ENCODE results near the gene COG3. TPM values are rescaled to one million over a fixed set of nuclear protein-coding genes. Genes with fewer than 3 reads are reported as not detected.

COG3 gene
- total RNA-seq, 1 donor from 2014 or later = 13.3 TPM

DNA sequence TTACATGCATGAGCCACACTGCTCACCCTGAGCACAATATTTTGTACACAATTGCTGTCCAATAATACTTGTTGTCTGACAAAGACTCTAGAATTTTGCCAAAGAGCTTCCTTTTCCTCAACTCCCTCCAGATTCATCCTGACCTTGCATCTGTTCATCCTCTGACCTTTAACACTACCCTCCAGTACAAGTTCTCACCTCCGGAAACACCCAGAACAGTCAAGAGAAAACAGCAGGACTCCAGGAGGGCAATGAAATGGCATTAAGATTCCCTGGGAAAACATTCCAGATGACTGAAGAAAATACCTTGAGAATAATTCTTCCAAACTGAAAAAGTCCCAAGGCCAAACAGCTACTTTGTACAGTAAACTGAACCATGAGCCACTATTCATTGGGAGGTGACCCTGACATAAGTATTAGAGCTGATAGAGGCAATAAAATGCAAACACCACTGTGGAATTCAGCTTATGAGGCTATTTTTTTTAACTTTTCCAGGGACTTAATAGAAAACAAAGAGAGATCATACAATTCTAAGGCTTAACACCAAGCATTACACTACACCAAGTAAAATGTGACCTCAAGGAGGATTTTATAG is 15.7 kb upstream of the COG3 start:
- no peak for DNase-seq (ENCODE audit: low read depth)
- TF ChIP-seq, protein P1, sequence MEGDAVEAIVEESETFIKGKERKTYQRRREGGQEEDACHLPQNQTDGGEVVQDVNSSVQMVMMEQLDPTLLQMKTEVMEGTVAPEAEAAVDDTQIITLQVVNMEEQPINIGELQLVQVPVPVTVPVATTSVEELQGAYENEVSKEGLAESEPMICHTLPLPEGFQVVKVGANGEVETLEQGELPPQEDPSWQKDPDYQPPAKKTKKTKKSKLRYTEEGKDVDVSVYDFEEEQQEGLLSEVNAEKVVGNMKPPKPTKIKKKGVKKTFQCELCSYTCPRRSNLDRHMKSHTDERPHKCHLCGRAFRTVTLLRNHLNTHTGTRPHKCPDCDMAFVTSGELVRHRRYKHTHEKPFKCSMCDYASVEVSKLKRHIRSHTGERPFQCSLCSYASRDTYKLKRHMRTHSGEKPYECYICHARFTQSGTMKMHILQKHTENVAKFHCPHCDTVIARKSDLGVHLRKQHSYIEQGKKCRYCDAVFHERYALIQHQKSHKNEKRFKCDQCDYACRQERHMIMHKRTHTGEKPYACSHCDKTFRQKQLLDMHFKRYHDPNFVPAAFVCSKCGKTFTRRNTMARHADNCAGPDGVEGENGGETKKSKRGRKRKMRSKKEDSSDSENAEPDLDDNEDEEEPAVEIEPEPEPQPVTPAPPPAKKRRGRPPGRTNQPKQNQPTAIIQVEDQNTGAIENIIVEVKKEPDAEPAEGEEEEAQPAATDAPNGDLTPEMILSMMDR (conservative IDR thresholded peaks at IDR 0.05; ENCODE audit: low read depth, low read length) = no peak
- no peak overlapping the region for H3K4me3 ChIP-seq (ENCODE audit: low read depth, low read length)

GRCh38 chr13:45451282-45451681 is 13.5 kb upstream of the COG3 start:
- DNase-seq (ENCODE audit: low read depth) = no peak
- no peak overlapping the region for H3K4me3 ChIP-seq (ENCODE audit: low read depth, low read length)
- TF ChIP-seq, protein P1 (conservative IDR thresholded peaks at IDR 0.05; ENCODE audit: low read depth, low read length) = no peak

- H3K4me3 ChIP-seq (ENCODE audit: low read depth, low read length) = no peak overlapping the region
- TF ChIP-seq, protein P1 (conservative IDR thresholded peaks at IDR 0.05; ENCODE audit: low read depth, low read length) = no peak
- DNase-seq (ENCODE audit: low read depth) = no peak
Observed at GRCh38 chr13:45454204-45454603, 10.5 kb upstream of the COG3 start.

DNA sequence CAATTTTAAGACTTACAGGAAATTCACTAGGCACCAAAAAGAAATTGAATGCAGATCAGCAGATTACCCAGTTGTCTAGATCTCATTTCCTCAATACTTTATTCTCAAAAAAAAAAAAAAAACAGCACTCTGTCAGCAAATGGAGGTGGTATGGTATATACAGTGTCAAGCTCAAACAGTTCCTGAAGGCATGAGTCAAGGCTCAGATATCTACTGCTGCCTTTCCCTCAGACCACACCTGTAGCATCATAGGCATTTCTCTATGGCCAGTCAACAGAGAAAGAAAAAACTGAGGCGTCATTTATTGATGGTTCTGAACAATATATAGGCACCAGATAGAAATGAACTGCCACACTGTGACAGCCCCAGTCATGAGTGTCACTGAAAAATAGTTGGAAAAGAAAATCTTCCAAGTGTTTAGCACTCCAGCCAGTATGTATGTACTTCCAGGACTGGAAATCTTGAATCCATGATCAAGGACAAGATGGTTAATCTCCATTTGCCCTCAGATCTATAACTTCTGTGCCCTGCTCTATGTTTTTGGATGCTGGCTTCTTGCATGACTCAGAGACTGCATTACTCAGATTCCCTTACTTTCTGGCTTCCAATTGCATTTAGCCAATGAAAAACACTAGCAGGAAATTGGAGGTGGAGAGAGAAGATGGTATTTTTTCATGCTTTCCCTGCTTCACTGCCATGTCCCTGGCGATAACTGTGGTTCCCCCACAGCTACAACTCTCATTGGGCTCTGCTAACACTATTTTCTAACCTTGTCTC is 8.4 kb upstream of the COG3 start:
- no peak for DNase-seq (ENCODE audit: low read depth)
- no peak overlapping the region for H3K4me3 ChIP-seq (ENCODE audit: low read depth, low read length)
- TF ChIP-seq, protein P1 (conservative IDR thresholded peaks at IDR 0.05; ENCODE audit: low read depth, low read length) = no peak

- no peak for DNase-seq (ENCODE audit: low read depth)
- TF ChIP-seq, protein P1 (conservative IDR thresholded peaks at IDR 0.05; ENCODE audit: low read depth, low read length) = no peak
- H3K4me3 ChIP-seq (ENCODE audit: low read depth, low read length) = peak overlapping the region; percentile 92
Observed at GRCh38 chr13:45464141-45464686, 525 bp upstream of the COG3 start.

DNA sequence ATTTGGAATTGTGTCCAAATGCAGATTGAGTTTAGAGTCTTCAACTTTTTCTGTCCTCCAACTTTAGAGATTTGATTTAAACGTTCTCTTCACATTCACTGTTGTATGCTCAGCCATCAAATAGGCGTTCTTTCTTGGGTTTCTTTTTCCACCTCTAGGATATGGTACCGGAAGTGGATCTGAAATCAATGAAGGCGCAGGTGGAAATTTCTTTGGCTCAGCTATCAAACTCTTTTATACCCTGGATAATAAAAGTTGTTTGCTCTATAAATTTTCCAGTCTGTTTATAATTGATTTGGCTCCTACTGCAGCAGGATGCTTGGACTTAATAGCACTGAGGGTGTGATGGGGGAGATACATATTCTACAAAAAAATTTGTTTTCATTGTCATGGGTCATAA is 1.6 kb downstream of the COG3 start:
- no peak for DNase-seq (ENCODE audit: low read depth)
- TF ChIP-seq, protein P1 (conservative IDR thresholded peaks at IDR 0.05; ENCODE audit: low read depth, low read length) = no peak
- peak overlapping the region; percentile 92 for H3K4me3 ChIP-seq (ENCODE audit: low read depth, low read length)
